Gastrocnemius medialis (tissue), 4 donors: ENCODE measurements around the gene IQGAP1.

Experiments used
- CTCF ChIP-seq, 5 experiments: fragments of 450-650 bp in 3 of 5; fragments of 200-600 bp in 2 of 5; sonication (generic) in 2 of 5; IDR thresholded peaks in 4 of 5; conservative IDR thresholded peaks in 1 of 5; 1 replicate in 4 of 5; 2 replicates in 1 of 5; pipeline ENCODE4 v1.5.1; 2016 to 2019; ENCODE audit warnings: antibody characterized with exemption in 5 of 5, mild to moderate bottlenecking in 3 of 5, moderate library complexity in 3 of 5
- POLR2A ChIP-seq, 2 donors: fragments of 450-650 bp; IDR thresholded peaks; one replicate each; pipeline ENCODE4 v1.6.1; 2017; ENCODE audit warnings: antibody characterized with exemption in 2 of 2, mild to moderate bottlenecking in 2 of 2, moderate library complexity in 2 of 2

GRCh38 chr15:90414408-90415028 lies 26.5 kb downstream of the IQGAP1 start:
- no peak for TF ChIP-seq CTCF (IDR thresholded peaks at IDR 0.05 in 4 of 5, conservative IDR thresholded peaks at IDR 0.05 in 1 of 5)
- TF ChIP-seq POLR2A (IDR thresholded peaks at IDR 0.05) = peak in 1 of 2 donors; percentile 15
